ENCODE measurements around the gene LRCH2. TPM values are rescaled to one million over a fixed set of nuclear protein-coding genes. Genes with fewer than 3 reads are reported as not detected.
A peak's percentile ranks its signal among the peaks of the same experiment; 100 is the strongest.

LRCH2 gene
- total and polyA plus RNA-seq, 9 of the 15 experiments (the other 6 are each of a cell fraction or from before 2014, with no cell fraction given): 1.4 to 7.2 (median 2.9) TPM

DNA sequence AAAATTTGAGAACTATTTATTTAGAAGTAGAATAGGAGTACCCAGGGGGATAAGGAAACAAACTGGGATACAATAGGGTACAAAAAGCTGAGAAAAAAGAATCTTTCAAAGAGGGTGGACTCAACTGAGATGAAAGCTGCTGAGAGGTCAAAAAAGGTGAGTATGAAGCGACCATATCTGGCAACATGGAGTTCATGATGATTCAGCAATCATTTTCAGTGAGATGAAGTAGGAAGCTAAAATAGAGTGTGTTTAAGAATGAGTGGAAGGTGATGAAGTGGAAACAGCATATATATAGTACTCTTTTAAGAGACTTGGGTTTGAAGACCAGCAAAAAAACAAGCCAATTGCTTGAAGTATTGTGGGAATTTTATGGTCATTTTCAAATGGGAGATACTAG is 144.5 kb downstream of the LRCH2 start:
- WGBS (ENCODE audit: insufficient coverage, low coverage, missing lambda C conversion rate): 0% methylated on average over 1 of the region's 1 CpG
- in situ Hi-C loops (cut with MboI) (no loop called here), intact Hi-C loops (cut with micrococcal nuclease) (no loop called here)
- no peaks in the 10 kb centered on the region for H3K79me2 ChIP-seq (ENCODE audit: control insufficient read depth, insufficient read depth, low read length)
- H3K9ac ChIP-seq (ENCODE audit: insufficient read depth in 1 of 2, low read depth in 2 of 2, low read length in 2 of 2): no peak overlapping the region
- H3K9me3 ChIP-seq (replicated peaks; ENCODE audit: control insufficient read depth, insufficient read depth, low read depth, low read length): no peaks in the 10 kb centered on the region
- no peaks in the 10 kb centered on the region for H4K20me1 ChIP-seq (replicated peaks; ENCODE audit: control insufficient read depth, insufficient read depth, low read length)
- ChIA-PET CTCF (ENCODE audit: low intra/inter-chr PET ratio) (no interaction called here), POLR2A (no interaction called here)
- H3K4me3 ChIP-seq: no peak overlapping the region
- no peak overlapping the region for H2AFZ ChIP-seq (ENCODE audit: low read depth, low read length)
- no peaks in the 10 kb centered on the region for H3K36me3 ChIP-seq (ENCODE audit: control insufficient read depth, insufficient read depth, low read length)
- no peaks in the 10 kb centered on the region for H3K9me1 ChIP-seq (ENCODE audit: control insufficient read depth, insufficient read depth, low read length)
- H3K4me2 ChIP-seq (ENCODE audit: insufficient read depth, low read length): no peak overlapping the region
- DNase-seq (ENCODE audit: extremely low read depth in 1 of 4, low spot score in 3 of 4) (no peak), FAIRE-seq (no peak), ATAC-seq (no peak)
- no peaks in the 10 kb centered on the region for H3K27me3 ChIP-seq (ENCODE audit: control insufficient read depth in 2 of 2, insufficient read depth in 2 of 2, low read length in 2 of 2)
- BruUV-seq (replicated peaks): no TSS peak
- H3K27ac ChIP-seq (ENCODE audit: extremely low read depth, low read depth, low read length): no peak overlapping the region
- no peaks in the 10 kb centered on the region for H3K4me1 ChIP-seq (replicated peaks in 1 of 2; ENCODE audit: control insufficient read depth in 2 of 2, insufficient read depth in 2 of 2, low read length in 2 of 2)
- TF ChIP-seq MAFG (tag; conservative IDR thresholded peaks at IDR 0.05): peak; percentile 56; the same call in 1 of the 2 replicates
- TF ChIP-seq, protein P1, sequence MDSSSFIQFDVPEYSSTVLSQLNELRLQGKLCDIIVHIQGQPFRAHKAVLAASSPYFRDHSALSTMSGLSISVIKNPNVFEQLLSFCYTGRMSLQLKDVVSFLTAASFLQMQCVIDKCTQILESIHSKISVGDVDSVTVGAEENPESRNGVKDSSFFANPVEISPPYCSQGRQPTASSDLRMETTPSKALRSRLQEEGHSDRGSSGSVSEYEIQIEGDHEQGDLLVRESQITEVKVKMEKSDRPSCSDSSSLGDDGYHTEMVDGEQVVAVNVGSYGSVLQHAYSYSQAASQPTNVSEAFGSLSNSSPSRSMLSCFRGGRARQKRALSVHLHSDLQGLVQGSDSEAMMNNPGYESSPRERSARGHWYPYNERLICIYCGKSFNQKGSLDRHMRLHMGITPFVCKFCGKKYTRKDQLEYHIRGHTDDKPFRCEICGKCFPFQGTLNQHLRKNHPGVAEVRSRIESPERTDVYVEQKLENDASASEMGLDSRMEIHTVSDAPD (CRISPR knock-in tag; IDR thresholded peaks at IDR 0.05): no peak
- TF ChIP-seq ZNF134 (CRISPR knock-in tag; conservative IDR thresholded peaks at IDR 0.05): no peak
- TF ChIP-seq PHF21A (IDR thresholded peaks at IDR 0.05; ENCODE audit: borderline replicate concordance, low read depth): no peak
- TF ChIP-seq DLX4 (CRISPR knock-in tag; IDR thresholded peaks at IDR 0.05): no peak
- TF ChIP-seq ZNF586 (CRISPR knock-in tag; conservative IDR thresholded peaks at IDR 0.05): no peak
- TF ChIP-seq POLR3G (IDR thresholded peaks at IDR 0.05; ENCODE audit: extremely low read depth, insufficient read length, insufficient replicate concordance): no peak
- TF ChIP-seq HMGXB4 (CRISPR knock-in tag; IDR thresholded peaks at IDR 0.05): no peak
- no peak for TF ChIP-seq CHAMP1 (IDR thresholded peaks at IDR 0.05)
- no peak for TF ChIP-seq ZBTB43 (CRISPR knock-in tag; IDR thresholded peaks at IDR 0.05)
- no peak for TF ChIP-seq ZNF253 (CRISPR knock-in tag; conservative IDR thresholded peaks at IDR 0.05)
- no peak for TF ChIP-seq EGR1 (conservative IDR thresholded peaks at IDR 0.05)
- TF ChIP-seq MYNN (IDR thresholded peaks at IDR 0.05): no peak
- TF ChIP-seq MYNN (CRISPR knock-in tag; IDR thresholded peaks at IDR 0.05): no peak
- no peak for TF ChIP-seq TCF15 (CRISPR knock-in tag; IDR thresholded peaks at IDR 0.05)
- TF ChIP-seq ZFP36 (IDR thresholded peaks at IDR 0.05; ENCODE audit: low read depth, low read length, partially characterized antibody): no peak
- no peak for TF ChIP-seq POLR2G (IDR thresholded peaks at IDR 0.05; ENCODE audit: low read depth, low read length)

Measured in K562 (cell line).